Tibial nerve (tissue), 3 donors: ENCODE results near the gene CHPF.

ENCODE experiments used
- POLR2A ChIP-seq, 2 donors: fragments of 450-650 bp; IDR thresholded peaks; one replicate each; pipeline ENCODE4 v1.6.1; 2017; ENCODE audit warnings: antibody characterized with exemption in 2 of 2, mild to moderate bottlenecking in 2 of 2, moderate library complexity in 2 of 2
- TF ChIP-seq, protein P1 (sequence below), 5 experiments: fragments of 200-600 bp in 3 of 5; fragments of 450-650 bp in 2 of 5; sonication (generic) in 3 of 5; IDR thresholded peaks; one replicate each; pipeline ENCODE4 v1.5.1; 2016 to 2019; ENCODE audit warnings: antibody characterized with exemption in 5 of 5, mild to moderate bottlenecking in 3 of 5, moderate library complexity in 2 of 5

DNA sequence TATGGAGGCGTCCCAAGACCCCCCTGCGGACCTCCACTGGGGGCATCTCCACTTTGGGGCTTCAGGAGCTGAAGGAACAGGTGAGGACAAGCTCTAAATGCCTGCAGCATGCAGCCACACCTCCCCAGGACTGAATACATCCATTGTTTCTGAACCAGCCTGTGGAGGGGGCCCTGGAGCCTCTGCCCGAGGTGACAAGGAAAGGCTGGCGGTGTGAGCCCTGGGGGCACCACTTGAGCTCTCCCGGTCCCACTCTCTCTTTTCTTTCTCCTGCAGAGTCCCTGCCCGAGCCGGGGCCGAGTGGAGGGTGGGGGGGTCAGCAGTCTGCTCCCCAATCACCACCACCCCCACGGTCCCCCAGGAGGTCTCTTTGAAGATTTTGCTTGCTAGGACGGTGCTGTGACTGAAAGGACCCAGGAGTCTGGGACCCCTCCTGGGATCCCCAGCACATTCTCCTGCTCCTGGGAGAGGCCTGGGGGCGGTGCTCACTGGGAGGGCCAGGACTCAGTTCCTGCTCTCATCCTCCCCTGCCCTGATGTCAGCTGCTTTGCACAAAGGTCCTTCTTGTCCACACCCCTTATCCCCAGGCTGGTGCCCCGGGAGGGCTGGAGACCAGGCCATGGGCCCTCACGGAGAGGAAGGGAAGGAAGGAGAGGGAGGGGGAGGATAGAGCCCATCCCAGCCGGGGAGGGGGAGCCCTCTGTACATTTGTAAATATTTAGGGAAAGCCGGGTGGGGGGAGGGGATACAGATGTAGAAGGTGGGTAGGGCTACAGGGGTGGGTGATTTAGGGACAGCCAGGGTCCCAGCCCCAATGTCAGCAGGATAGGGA is 5.7 kb downstream of the CHPF start:
- TF ChIP-seq, protein P1, sequence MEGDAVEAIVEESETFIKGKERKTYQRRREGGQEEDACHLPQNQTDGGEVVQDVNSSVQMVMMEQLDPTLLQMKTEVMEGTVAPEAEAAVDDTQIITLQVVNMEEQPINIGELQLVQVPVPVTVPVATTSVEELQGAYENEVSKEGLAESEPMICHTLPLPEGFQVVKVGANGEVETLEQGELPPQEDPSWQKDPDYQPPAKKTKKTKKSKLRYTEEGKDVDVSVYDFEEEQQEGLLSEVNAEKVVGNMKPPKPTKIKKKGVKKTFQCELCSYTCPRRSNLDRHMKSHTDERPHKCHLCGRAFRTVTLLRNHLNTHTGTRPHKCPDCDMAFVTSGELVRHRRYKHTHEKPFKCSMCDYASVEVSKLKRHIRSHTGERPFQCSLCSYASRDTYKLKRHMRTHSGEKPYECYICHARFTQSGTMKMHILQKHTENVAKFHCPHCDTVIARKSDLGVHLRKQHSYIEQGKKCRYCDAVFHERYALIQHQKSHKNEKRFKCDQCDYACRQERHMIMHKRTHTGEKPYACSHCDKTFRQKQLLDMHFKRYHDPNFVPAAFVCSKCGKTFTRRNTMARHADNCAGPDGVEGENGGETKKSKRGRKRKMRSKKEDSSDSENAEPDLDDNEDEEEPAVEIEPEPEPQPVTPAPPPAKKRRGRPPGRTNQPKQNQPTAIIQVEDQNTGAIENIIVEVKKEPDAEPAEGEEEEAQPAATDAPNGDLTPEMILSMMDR (IDR thresholded peaks at IDR 0.05) = no peak
- TF ChIP-seq POLR2A (IDR thresholded peaks at IDR 0.05) = no peak
